Skin of body (tissue), 2 donors: Measurements from ENCODE around the gene ARPP21. TPM values are rescaled to one million over a fixed set of nuclear protein-coding genes. Genes with fewer than 3 reads are reported as not detected.

Source experiments
- DNase-seq: peaks from one replicate; lab custom pipeline; 2025; lab: John Stamatoyannopoulos, UW
- total RNA-seq: library from RNA; depleted of rRNA; stranded (reverse); fragments of >200 nt; gene quantifications from one replicate; pipeline ENCODE4 v1.2.3, GENCODE V29; 2014

Gene ARPP21
- total RNA-seq, 1 donor from 2014 or later, result 8.1 TPM

- no peak for DNase-seq
Measured at GRCh38 chr3:35675206-35675605, 35.9 kb downstream of the ARPP21 start.

GRCh38 chr3:35675621-35676020, 36.3 kb downstream of the ARPP21 start:
- DNase-seq, result no peak

GRCh38 chr3:35677797-35678196, 38.5 kb downstream of the ARPP21 start:
- no peak for DNase-seq

GRCh38 chr3:35678643-35679161, 39.4 kb downstream of the ARPP21 start:
- DNase-seq, result peak; percentile 14

- no peak for DNase-seq
Measured at GRCh38 chr3:35679409-35680080, 40.2 kb downstream of the ARPP21 start.

GRCh38 chr3:35680866-35681650, 41.7 kb downstream of the ARPP21 start:
- DNase-seq, result no peak

- DNase-seq, result no peak
Measured at GRCh38 chr3:35685153-35685552, 45.8 kb downstream of the ARPP21 start.

- no peak for DNase-seq
Measured at GRCh38 chr3:35688826-35689225, 49.5 kb downstream of the ARPP21 start.

GRCh38 chr3:35690271-35690670, 50.9 kb downstream of the ARPP21 start:
- no peak for DNase-seq

- no peak for DNase-seq
Measured at GRCh38 chr3:35705904-35706303, 66.6 kb downstream of the ARPP21 start.

- no peak for DNase-seq
Measured at GRCh38 chr3:35707904-35708303, 68.6 kb downstream of the ARPP21 start.

- DNase-seq, result no peak
Measured at GRCh38 chr3:35708394-35709271, 69.3 kb downstream of the ARPP21 start.

- DNase-seq, result no peak
Measured at GRCh38 chr3:35709691-35710090, 70.4 kb downstream of the ARPP21 start.

GRCh38 chr3:35710554-35710953, 71.2 kb downstream of the ARPP21 start:
- no peak for DNase-seq

GRCh38 chr3:35718921-35719320, 79.6 kb downstream of the ARPP21 start:
- DNase-seq, result no peak

- DNase-seq, result no peak
Measured at GRCh38 chr3:35721628-35722027, 82.3 kb downstream of the ARPP21 start.

- no peak for DNase-seq
Measured at GRCh38 chr3:35722902-35723301, 83.6 kb downstream of the ARPP21 start.

- no peak for DNase-seq
Measured at GRCh38 chr3:35723480-35724097, 84.3 kb downstream of the ARPP21 start.

GRCh38 chr3:35724106-35724505, 84.8 kb downstream of the ARPP21 start:
- DNase-seq, result no peak

GRCh38 chr3:35727179-35727578, 87.9 kb downstream of the ARPP21 start:
- no peak for DNase-seq

- no peak for DNase-seq
Measured at GRCh38 chr3:35733341-35733740, 94.0 kb downstream of the ARPP21 start.
